PC-3 (cell line): ENCODE measurements around the gene GLB1L. TPM values are rescaled to one million over a fixed set of nuclear protein-coding genes. Genes with fewer than 3 reads are reported as not detected.

Experiments
- ATAC-seq: fragments of 200-7000 bp; cut with Tn5 transposase; 2 replicates; pipeline ENCODE4 v1.9.1; 2020; ENCODE audit warnings: mild to moderate bottlenecking, moderate library complexity
- BruUV-seq: library from RNA; stranded (reverse); fragments of 400-500 nt; replicated peaks from 2 replicates; lab custom pipeline; 2021; lab: Mats Ljungman, UMichigan
- CTCF ChIA-PET: fragments of 300-600 bp; sonication (Branson Sonifier 250); formaldehyde crosslinking; loops from one replicate; lab custom pipeline; 2022; ENCODE audit warnings: antibody characterized with exemption; lab: Charles Lee
- POLR2A ChIA-PET: fragments of 300-600 bp; sonication (Branson Sonifier 250); formaldehyde crosslinking; loops from one replicate; lab custom pipeline; 2022; ENCODE audit warnings: antibody characterized with exemption; ENCODE audit not compliant: unreplicated experiment; lab: Charles Lee
- DNase-seq: peaks from one replicate; pipeline ENCODE4 v3.0.0-alpha.2; 2015
- H2AFZ ChIP-seq: fragments of 300-600 bp; sonication (generic); 2 replicates; pipeline ENCODE4 v1.6.0; 2016; ENCODE audit warnings: antibody characterized with exemption, low read length
- H3F3A ChIP-seq: fragments of 300-600 bp; sonication (generic); one replicate; pipeline ENCODE4 v1.6.0; 2017; ENCODE audit warnings: antibody characterized with exemption, low read length, control low read depth, mild to moderate bottlenecking; ENCODE audit not compliant: unreplicated experiment
- H3K27ac ChIP-seq: fragments of 300-600 bp; sonication (generic); 2 replicates; pipeline ENCODE4 v1.5.1; 2016; ENCODE audit warnings: mild to moderate bottlenecking, low read length
- H3K27me3 ChIP-seq: fragments of 300-600 bp; sonication (generic); 2 replicates; pipeline ENCODE4 v1.6.1; 2016; ENCODE audit warnings: low read length, mixed read lengths
- H3K36me3 ChIP-seq: fragments of 300-600 bp; sonication (generic); 2 replicates; pipeline ENCODE4 v1.6.1; 2016; ENCODE audit warnings: low read depth, mixed run types, low read length, mixed read lengths
- H3K4me1 ChIP-seq: fragments of 300-600 bp; sonication (generic); 2 replicates; pipeline ENCODE4 v1.5.1; 2016; ENCODE audit warnings: low read length; ENCODE audit not compliant: insufficient read depth
- H3K4me2 ChIP-seq: fragments of 300-600 bp; sonication (generic); 2 replicates; pipeline ENCODE4 v1.6.0; 2016; ENCODE audit warnings: low read length
- H3K4me3 ChIP-seq: fragments of 300-600 bp; sonication (generic); 2 replicates; pipeline ENCODE4 v1.5.1; 2016; ENCODE audit warnings: mild to moderate bottlenecking, low read length, mixed read lengths
- H3K79me2 ChIP-seq: fragments of 300-600 bp; sonication (generic); 2 replicates; pipeline ENCODE4 v1.6.1; 2017; ENCODE audit warnings: low read length, mixed read lengths
- H3K9ac ChIP-seq: fragments of 300-600 bp; sonication (generic); 2 replicates; pipeline ENCODE4 v1.6.0; 2016; ENCODE audit warnings: mild to moderate bottlenecking, low read length
- H3K9me2 ChIP-seq: fragments of 300-600 bp; sonication (generic); replicated peaks from 2 replicates; pipeline ENCODE4 v1.6.1; 2016; ENCODE audit warnings: mixed run types, low read length, mixed read lengths
- H3K9me3 ChIP-seq: fragments of 300-600 bp; sonication (generic); 2 replicates; pipeline ENCODE4 v1.6.1; 2016; ENCODE audit warnings: low read length, mixed read lengths
- H4K20me1 ChIP-seq: fragments of 300-600 bp; sonication (generic); 2 replicates; pipeline ENCODE4 v1.6.1; 2016; ENCODE audit warnings: low read length, mixed read lengths
- EZH2 ChIP-seq: fragments of 300-600 bp; sonication (generic); IDR thresholded peaks from one replicate; pipeline ENCODE4 v1.6.1; 2017; ENCODE audit warnings: antibody characterized with exemption, mild to moderate bottlenecking, low read length; ENCODE audit not compliant: unreplicated experiment
- EZH2phosphoT487 ChIP-seq: fragments of 300-600 bp; sonication (generic); IDR thresholded peaks from 2 replicates; pipeline ENCODE4 v1.6.1; 2018; ENCODE audit warnings: mild to moderate bottlenecking, antibody characterized with exemption, low read length, borderline replicate concordance
- intact Hi-C: fragments of 100-400 bp; cut with micrococcal nuclease; formaldehyde crosslinking; loops from 2 replicates; pipeline ENCODE4 v1.9.0; 2023
- total RNA-seq: library from RNA; depleted of rRNA; stranded (reverse); fragments of >200 nt; gene quantifications from 2 replicates; pipeline ENCODE4 v1.2.3, GENCODE V29; 2014
- TF ChIP-seq, protein P1 (sequence below): fragments of 300-600 bp; sonication (generic); conservative IDR thresholded peaks from 2 replicates; pipeline ENCODE4 v1.5.1; 2017; ENCODE audit warnings: antibody characterized with exemption, low read depth, mild to moderate bottlenecking, low read length

The GLB1L gene
- total RNA-seq, 1 experiment from 2014 or later = 6.0 TPM

DNA sequence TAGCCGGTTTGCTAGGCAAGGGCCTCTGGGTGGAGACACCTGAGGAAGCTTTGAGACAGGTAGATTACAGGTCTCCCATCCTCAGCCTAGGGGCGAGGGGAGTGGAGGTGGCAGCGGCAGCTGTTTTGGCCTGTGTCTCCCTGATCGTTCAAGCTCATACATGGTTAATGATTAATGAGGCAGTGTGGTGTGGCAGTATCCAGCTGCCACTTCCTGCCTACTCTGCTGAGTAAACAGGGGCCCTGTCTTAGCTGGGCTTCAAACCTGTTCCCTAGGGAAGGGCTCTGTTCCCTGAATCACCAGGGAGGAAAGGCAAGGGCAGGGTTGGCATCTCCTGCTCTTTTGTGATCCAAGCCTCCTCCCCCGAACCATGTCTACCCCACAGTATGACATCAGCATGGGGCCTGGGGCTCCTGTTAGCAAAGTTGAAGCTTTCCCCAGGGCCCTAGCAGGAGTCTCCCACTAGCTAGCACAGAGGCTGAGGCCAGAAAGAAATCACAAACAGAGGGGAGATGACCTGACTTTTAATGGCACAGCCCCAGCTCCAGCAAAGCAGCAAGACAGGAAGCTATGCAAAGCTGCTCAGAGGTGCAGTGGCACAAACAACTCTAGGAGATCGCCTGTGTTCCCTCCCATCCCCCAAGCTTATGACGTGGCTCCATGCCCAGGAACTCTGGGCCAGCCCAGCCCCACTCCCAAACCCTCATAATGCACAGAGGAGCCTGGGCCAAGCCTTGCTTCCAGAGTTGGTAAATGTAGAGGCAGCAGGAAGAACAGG, 4.1 kb upstream of the GLB1L start:
- H3F3A ChIP-seq = peaks cover 5% of the 10 kb centered on the region
- intact Hi-C loops = loop anchor here (1.0 to 2.0 kb wide), 5 partner anchors 20 to 45 kb away; partner anchors contain the start of genes ABCB6, ANKZF1, ATG9A and DNAJB2
- peak overlapping the region; percentile 70 for H3K4me2 ChIP-seq
- H3K9me3 ChIP-seq = no peaks in the 10 kb centered on the region
- H4K20me1 ChIP-seq = no peaks in the 10 kb centered on the region
- DNase-seq (peak; percentile 91), ATAC-seq (peak; percentile 63)
- H3K4me3 ChIP-seq = peak overlapping the region; percentile 48
- peaks cover 69% of the 10 kb centered on the region for H3K4me1 ChIP-seq
- H3K9ac ChIP-seq = peak overlapping the region; percentile 60
- H3K9me2 ChIP-seq = no peaks in the 10 kb centered on the region
- no peak for TF ChIP-seq EZH2
- TF ChIP-seq, protein P1, sequence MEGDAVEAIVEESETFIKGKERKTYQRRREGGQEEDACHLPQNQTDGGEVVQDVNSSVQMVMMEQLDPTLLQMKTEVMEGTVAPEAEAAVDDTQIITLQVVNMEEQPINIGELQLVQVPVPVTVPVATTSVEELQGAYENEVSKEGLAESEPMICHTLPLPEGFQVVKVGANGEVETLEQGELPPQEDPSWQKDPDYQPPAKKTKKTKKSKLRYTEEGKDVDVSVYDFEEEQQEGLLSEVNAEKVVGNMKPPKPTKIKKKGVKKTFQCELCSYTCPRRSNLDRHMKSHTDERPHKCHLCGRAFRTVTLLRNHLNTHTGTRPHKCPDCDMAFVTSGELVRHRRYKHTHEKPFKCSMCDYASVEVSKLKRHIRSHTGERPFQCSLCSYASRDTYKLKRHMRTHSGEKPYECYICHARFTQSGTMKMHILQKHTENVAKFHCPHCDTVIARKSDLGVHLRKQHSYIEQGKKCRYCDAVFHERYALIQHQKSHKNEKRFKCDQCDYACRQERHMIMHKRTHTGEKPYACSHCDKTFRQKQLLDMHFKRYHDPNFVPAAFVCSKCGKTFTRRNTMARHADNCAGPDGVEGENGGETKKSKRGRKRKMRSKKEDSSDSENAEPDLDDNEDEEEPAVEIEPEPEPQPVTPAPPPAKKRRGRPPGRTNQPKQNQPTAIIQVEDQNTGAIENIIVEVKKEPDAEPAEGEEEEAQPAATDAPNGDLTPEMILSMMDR = no peak
- TF ChIP-seq EZH2phosphoT487 = no peak
- H2AFZ ChIP-seq = no peak overlapping the region
- POLR2A ChIA-PET = interaction anchor here (0.6 to 0.8 kb wide), 4 partner anchors 19 to 32 kb away, joined by 4 to 16 read pairs (median 6); partner anchors contain the start of genes ANKZF1, ATG9A and DNAJB2
- no TSS peak for BruUV-seq
- peaks cover 14% of the 10 kb centered on the region for H3K36me3 ChIP-seq
- peaks cover 58% of the 10 kb centered on the region for H3K79me2 ChIP-seq
- CTCF ChIA-PET = interaction anchor here (0.5 to 2.1 kb wide), 4 partner anchors 20 to 90 kb away, joined by 4 to 17 read pairs (median 6); partner anchors contain the start of genes ANKZF1, ATG9A and CNPPD1
- no peaks in the 10 kb centered on the region for H3K27me3 ChIP-seq
- peak overlapping the region; percentile 93 for H3K27ac ChIP-seq

DNA sequence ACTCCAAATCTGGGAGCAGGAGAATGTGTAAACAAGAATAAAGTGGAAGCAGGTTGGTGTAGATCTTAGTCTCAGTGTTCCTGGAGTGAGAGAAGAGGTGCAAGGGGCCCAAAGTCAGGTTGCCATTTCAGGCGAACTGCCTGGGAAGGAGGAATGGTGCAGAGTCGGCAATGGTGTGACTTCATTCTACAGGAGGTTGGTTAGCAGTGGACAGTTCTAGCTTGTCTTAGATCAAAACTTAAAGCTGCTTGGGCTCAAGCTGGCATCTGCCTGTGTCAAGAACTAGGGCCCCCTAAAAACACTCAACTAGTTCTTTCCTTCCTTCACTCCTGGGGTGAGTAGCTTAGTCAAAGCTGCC, 3.6 kb upstream of the GLB1L start:
- H2AFZ ChIP-seq = no peak overlapping the region
- CTCF ChIA-PET = interaction anchor here (0.5 to 2.1 kb wide), 4 partner anchors 19 to 89 kb away, joined by 4 to 17 read pairs (median 6); partner anchors contain the start of genes ANKZF1, ATG9A and CNPPD1
- intact Hi-C loops = loop anchor here (1.0 to 2.0 kb wide), 5 partner anchors 20 to 46 kb away; partner anchors contain the start of genes ABCB6, ANKZF1, ATG9A and DNAJB2
- no peaks in the 10 kb centered on the region for H3K9me3 ChIP-seq
- no peak for DNase-seq
- no peaks in the 10 kb centered on the region for H4K20me1 ChIP-seq
- ATAC-seq = no peak
- H3F3A ChIP-seq = peaks cover 5% of the 10 kb centered on the region
- H3K36me3 ChIP-seq = peaks cover 14% of the 10 kb centered on the region
- H3K9ac ChIP-seq = peak overlapping the region; percentile 60
- no peaks in the 10 kb centered on the region for H3K27me3 ChIP-seq
- peak overlapping the region; percentile 93 for H3K27ac ChIP-seq
- H3K9me2 ChIP-seq = no peaks in the 10 kb centered on the region
- peaks cover 58% of the 10 kb centered on the region for H3K79me2 ChIP-seq
- no TSS peak for BruUV-seq
- peak overlapping the region; percentile 46 for H3K4me3 ChIP-seq
- no peak for TF ChIP-seq EZH2phosphoT487
- TF ChIP-seq EZH2 = no peak
- TF ChIP-seq, protein P1 = no peak
- peak overlapping the region; percentile 70 for H3K4me2 ChIP-seq
- POLR2A ChIA-PET = interaction anchor here (0.7 to 0.8 kb wide), 2 partner anchors 19 to 31 kb away, joined by 5 to 16 read pairs; partner anchors contain the start of genes ANKZF1 and ATG9A
- H3K4me1 ChIP-seq = peaks cover 69% of the 10 kb centered on the region
